ENCODE measurements around the gene C1QB. TPM values are rescaled to one million over a fixed set of nuclear protein-coding genes. Genes with fewer than 3 reads are reported as not detected.

Gene C1QB
- total and polyA plus RNA-seq, 2 of the 8 experiments (the other 6 are each of a cell fraction or from before 2014, with no cell fraction given): not detected

- no peak for TF ChIP-seq CHD7 (IDR thresholded peaks at IDR 0.05; ENCODE audit: insufficient replicate concordance, low read length)
- no peak for TF ChIP-seq RFX5 (IDR thresholded peaks at IDR 0.05; ENCODE audit: borderline replicate concordance, low read depth, low read length)
- no peak for TF ChIP-seq EZH2 (IDR thresholded peaks at IDR 0.05; ENCODE audit: low read depth, low read length, severe bottlenecking)
- TF ChIP-seq TCF12 (IDR thresholded peaks at IDR 0.05; ENCODE audit: low read depth, low read length): no peak
- no peak for TF ChIP-seq CHD1 (IDR thresholded peaks at IDR 0.05; ENCODE audit: low read depth, low read length)
- no peak for TF ChIP-seq ZNF274 (IDR thresholded peaks at IDR 0.05; ENCODE audit: borderline replicate concordance, extremely low read depth, low read length)
- TF ChIP-seq TBP (IDR thresholded peaks at IDR 0.05; ENCODE audit: low read depth, low read length): no peak
- no peak for TF ChIP-seq ATF3 (IDR thresholded peaks at IDR 0.05; ENCODE audit: insufficient read depth, low read depth, low read length)
- no peak for TF ChIP-seq BRCA1 (IDR thresholded peaks at IDR 0.05; ENCODE audit: low read depth, low read length)
Measured at GRCh38 chr1:22627331-22627730, 25.7 kb upstream of the C1QB start (continued).
